Measurements from ENCODE around the gene RBM5. TPM values are rescaled to one million over a fixed set of nuclear protein-coding genes. Genes with fewer than 3 reads are reported as not detected.

RBM5 gene
- total RNA-seq, 1 donor from 2014 or later, result 372 TPM

DNA sequence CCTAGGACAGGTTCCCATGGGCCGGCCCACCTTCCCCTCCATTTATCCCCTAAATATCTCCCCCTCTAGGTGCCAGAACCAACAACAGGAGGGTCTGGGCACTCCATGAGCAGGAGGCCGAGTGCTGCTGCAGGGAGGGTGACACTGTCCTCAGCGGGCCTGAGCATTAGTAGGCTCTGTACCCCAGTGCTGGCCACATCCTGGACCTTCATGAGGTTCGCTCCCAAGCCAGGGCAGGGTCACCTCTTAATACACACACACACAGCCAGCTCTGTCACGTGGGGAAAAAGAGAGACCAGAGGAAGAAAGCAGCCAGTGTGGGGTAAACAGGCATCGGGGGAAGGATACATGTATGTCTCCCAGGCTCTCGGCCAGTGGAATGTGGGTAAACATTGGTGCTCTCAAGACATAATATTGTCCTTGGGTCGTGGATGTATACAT lies 38.6 kb downstream of the RBM5 start:
- peaks cover 10% of the 10 kb centered on the region for H3K27me3 Mint-ChIP-seq (ENCODE audit: insufficient read depth, low read depth)
- Histone ChIP-seq H3K4me3 (no peak overlapping the region), H3F3A (ENCODE audit: low read depth) (peaks cover 7% of the 10 kb centered on the region), H3K27me3 (no peaks in the 10 kb centered on the region), H3K79me2 (ENCODE audit: low read depth) (no peaks in the 10 kb centered on the region), H3K9ac (no peak overlapping the region), H3K27ac (no peak overlapping the region), H3K4me2 (no peak overlapping the region), H3K36me3 (no peaks in the 10 kb centered on the region), H3K9me3 (ENCODE audit: low read depth) (no peaks in the 10 kb centered on the region), H2AFZ (replicated peaks) (no peak overlapping the region), H4K20me1 (ENCODE audit: low read depth) (no peaks in the 10 kb centered on the region), H3K4me1 (peaks cover 37% of the 10 kb centered on the region)
- peak overlapping the region; percentile 78 for H3K27ac Mint-ChIP-seq
- no peaks in the 10 kb centered on the region for H3K9me3 Mint-ChIP-seq
- TF ChIP-seq, protein P1, sequence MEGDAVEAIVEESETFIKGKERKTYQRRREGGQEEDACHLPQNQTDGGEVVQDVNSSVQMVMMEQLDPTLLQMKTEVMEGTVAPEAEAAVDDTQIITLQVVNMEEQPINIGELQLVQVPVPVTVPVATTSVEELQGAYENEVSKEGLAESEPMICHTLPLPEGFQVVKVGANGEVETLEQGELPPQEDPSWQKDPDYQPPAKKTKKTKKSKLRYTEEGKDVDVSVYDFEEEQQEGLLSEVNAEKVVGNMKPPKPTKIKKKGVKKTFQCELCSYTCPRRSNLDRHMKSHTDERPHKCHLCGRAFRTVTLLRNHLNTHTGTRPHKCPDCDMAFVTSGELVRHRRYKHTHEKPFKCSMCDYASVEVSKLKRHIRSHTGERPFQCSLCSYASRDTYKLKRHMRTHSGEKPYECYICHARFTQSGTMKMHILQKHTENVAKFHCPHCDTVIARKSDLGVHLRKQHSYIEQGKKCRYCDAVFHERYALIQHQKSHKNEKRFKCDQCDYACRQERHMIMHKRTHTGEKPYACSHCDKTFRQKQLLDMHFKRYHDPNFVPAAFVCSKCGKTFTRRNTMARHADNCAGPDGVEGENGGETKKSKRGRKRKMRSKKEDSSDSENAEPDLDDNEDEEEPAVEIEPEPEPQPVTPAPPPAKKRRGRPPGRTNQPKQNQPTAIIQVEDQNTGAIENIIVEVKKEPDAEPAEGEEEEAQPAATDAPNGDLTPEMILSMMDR (IDR thresholded peaks at IDR 0.05), result no peak
- TF ChIP-seq EZH2phosphoT487 (IDR thresholded peaks at IDR 0.05), result no peak
- H3K4me3 Mint-ChIP-seq, result peak overlapping the region; percentile 4
- peaks cover 34% of the 10 kb centered on the region for H3K4me1 Mint-ChIP-seq
- no peak for DNase-seq (ENCODE audit: low spot score)
- no peaks in the 10 kb centered on the region for H3K36me3 Mint-ChIP-seq

DNA sequence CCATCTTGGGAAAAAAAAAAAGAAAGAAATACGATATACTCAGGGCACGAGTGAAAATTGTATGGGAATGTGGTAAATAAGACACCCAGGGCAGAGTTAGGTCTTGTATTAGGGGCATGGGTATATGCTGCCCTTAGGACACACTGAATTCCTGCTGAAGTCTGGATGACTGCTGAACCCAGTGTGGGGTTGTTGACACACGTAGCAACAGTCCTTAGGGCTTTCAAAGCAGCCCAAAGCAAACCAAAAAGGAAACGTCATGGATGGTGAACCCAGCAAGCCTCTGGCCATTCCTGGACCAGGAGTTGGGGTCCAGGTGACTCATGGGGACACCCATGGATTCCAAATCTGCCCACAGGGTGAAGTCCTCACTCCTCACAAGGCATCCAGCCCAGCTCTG lies 39.3 kb downstream of the RBM5 start:
- Mint-ChIP-seq H3K27ac (no peak overlapping the region), H3K9me3 (no peaks in the 10 kb centered on the region), H3K27me3 (ENCODE audit: insufficient read depth, low read depth) (peaks cover 8% of the 10 kb centered on the region)

DNA sequence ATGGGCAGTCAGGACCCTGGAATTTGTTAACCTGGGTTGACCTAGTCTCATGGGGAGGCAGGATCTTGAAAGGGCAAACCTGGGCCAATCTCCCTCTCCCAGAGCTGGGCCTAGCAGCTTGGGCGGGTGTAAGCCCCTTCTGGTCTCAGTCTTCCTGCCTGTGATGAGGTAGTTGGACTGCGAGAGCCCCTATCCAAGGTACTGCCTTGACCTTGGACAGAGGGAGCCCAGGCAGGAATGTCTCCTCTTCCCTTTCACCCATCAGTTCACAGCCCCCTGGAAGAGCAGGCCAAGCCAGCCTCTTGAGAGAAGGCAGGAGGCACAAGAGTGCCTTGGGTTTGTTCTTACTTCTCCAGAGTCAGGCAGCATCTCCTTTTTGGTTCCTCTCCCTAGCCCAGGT lies 41.7 kb downstream of the RBM5 start:
- H3K27me3 ChIP-seq, result no peaks in the 10 kb centered on the region
- no peaks in the 10 kb centered on the region for H3K79me2 ChIP-seq (ENCODE audit: low read depth)
- H3K4me3 ChIP-seq, result no peak overlapping the region
- Mint-ChIP-seq H3K36me3 (no peaks in the 10 kb centered on the region), H3K4me1 (peaks cover 33% of the 10 kb centered on the region), H3K27me3 (ENCODE audit: insufficient read depth, low read depth) (peaks cover 10% of the 10 kb centered on the region), H3K27ac (peak overlapping the region; percentile 50), H3K9me3 (no peaks in the 10 kb centered on the region), H3K4me3 (no peak overlapping the region)
- no peak overlapping the region for H3K27ac ChIP-seq
- no peaks in the 10 kb centered on the region for H3F3A ChIP-seq (ENCODE audit: low read depth)
- no peaks in the 10 kb centered on the region for H3K9me3 ChIP-seq (ENCODE audit: low read depth)
- no peak overlapping the region for H3K4me2 ChIP-seq
- no peak overlapping the region for H2AFZ ChIP-seq (replicated peaks)
- H3K4me1 ChIP-seq, result peaks cover 30% of the 10 kb centered on the region
- no peaks in the 10 kb centered on the region for H3K36me3 ChIP-seq
- H3K9ac ChIP-seq, result no peak overlapping the region
- DNase-seq (ENCODE audit: low spot score), result no peak
- no peaks in the 10 kb centered on the region for H4K20me1 ChIP-seq (ENCODE audit: low read depth)
- TF ChIP-seq EZH2phosphoT487 (IDR thresholded peaks at IDR 0.05) (no peak), EZH2 (IDR thresholded peaks at IDR 0.05) (no peak)
- TF ChIP-seq, protein P1 (IDR thresholded peaks at IDR 0.05), result no peak

More for the DNA sequence above, 39.3 kb downstream of the RBM5 start:
- Histone ChIP-seq H3K4me3 (no peak overlapping the region), H3K9ac (no peak overlapping the region), H3K27ac (no peak overlapping the region), H3K27me3 (no peaks in the 10 kb centered on the region), H3K4me2 (no peak overlapping the region), H4K20me1 (ENCODE audit: low read depth) (no peaks in the 10 kb centered on the region), H3F3A (ENCODE audit: low read depth) (peaks cover 7% of the 10 kb centered on the region), H3K36me3 (no peaks in the 10 kb centered on the region), H3K9me3 (ENCODE audit: low read depth) (no peaks in the 10 kb centered on the region), H2AFZ (replicated peaks) (no peak overlapping the region), H3K4me1 (peaks cover 40% of the 10 kb centered on the region), H3K79me2 (ENCODE audit: low read depth) (no peaks in the 10 kb centered on the region)
- Mint-ChIP-seq H3K4me1 (peaks cover 41% of the 10 kb centered on the region), H3K36me3 (no peaks in the 10 kb centered on the region), H3K4me3 (no peak overlapping the region)
- no peak for DNase-seq (ENCODE audit: low spot score)
- no peak for TF ChIP-seq EZH2phosphoT487 (IDR thresholded peaks at IDR 0.05)

DNA sequence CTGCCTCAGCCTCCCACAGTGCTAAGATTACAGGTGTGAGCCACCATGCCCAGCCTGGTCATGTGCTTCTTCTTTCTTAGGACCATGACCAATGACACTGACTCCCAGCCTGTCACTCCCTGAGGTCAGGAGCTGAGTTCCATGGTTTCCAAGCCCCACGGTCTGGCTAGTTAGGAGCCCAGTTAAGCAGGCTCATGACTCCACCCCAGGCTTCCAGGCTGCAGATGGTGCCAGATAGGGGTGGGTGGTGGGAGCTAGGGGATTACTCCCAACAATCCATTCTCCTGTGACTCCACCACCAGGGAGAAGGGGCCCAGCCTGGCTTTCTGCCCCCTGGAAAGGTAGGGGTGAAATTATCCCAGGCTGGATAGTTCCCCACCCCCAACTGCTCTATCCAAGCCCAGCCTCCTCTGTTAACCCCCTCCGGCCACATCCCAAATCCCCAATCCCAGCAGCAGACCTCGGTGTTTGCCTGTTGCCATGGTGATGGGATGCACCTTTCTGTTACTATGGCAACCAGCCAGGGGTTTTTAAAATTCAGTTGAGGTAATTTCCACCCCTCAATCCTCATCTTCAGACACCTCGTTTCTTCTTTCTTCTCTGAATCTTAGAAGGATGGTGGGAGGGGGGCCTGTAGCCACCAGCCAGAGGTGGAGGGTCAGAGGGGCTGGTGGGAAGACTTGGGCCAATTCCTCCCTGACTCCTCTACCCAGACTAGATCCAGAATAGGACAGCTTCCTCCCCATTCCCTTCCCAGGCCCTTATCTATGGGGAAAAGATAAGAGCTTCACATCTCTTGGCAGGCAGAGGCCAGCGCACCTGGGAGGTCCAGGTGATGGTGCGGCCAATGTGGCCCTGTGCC lies 43.9 kb downstream of the RBM5 start:
- Histone ChIP-seq H3K4me2 (no peak overlapping the region), H3K4me1 (peaks cover 27% of the 10 kb centered on the region), H3K79me2 (ENCODE audit: low read depth) (no peaks in the 10 kb centered on the region), H3K27me3 (no peaks in the 10 kb centered on the region), H3K27ac (no peak overlapping the region), H3F3A (ENCODE audit: low read depth) (peaks cover 4% of the 10 kb centered on the region), H3K36me3 (no peaks in the 10 kb centered on the region), H4K20me1 (ENCODE audit: low read depth) (no peaks in the 10 kb centered on the region), H3K9ac (no peak overlapping the region), H3K9me3 (ENCODE audit: low read depth) (no peaks in the 10 kb centered on the region), H2AFZ (replicated peaks) (no peak overlapping the region), H3K4me3 (no peak overlapping the region)
- peak; percentile 80 for DNase-seq (ENCODE audit: low spot score)
- H3K9me3 Mint-ChIP-seq, result no peaks in the 10 kb centered on the region
- TF ChIP-seq, protein P1 (IDR thresholded peaks at IDR 0.05), result no peak
- no peak for TF ChIP-seq EZH2phosphoT487 (IDR thresholded peaks at IDR 0.05)
- H3K27ac Mint-ChIP-seq, result peak overlapping the region; percentile 76
- peaks cover 36% of the 10 kb centered on the region for H3K4me1 Mint-ChIP-seq
- peaks cover 7% of the 10 kb centered on the region for H3K27me3 Mint-ChIP-seq (ENCODE audit: insufficient read depth, low read depth)
- H3K36me3 Mint-ChIP-seq, result no peaks in the 10 kb centered on the region
- peak overlapping the region; percentile 15 for H3K4me3 Mint-ChIP-seq

Data from neural progenitor cell (in vitro differentiated cells).